Measurements from ENCODE around the gene PACRG. TPM values are rescaled to one million over a fixed set of nuclear protein-coding genes. Genes with fewer than 3 reads are reported as not detected.

Gene PACRG
- total RNA-seq, 2 donors from 2014 or later: 2.9 to 63.8 TPM

GRCh38 chr6:163017801-163018200, 290.0 kb downstream of the PACRG start:
- no peak for TF ChIP-seq CTCF (IDR thresholded peaks at IDR 0.05)
- intact Hi-C loops (cut with DNase I): no loop called here
- H3K4me3 ChIP-seq: no peak overlapping the region
- WGBS: 100% methylated on average over 1 of the region's 1 CpG
- no peaks in the 10 kb centered on the region for H3K36me3 ChIP-seq
- H3K9me3 ChIP-seq: no peaks in the 10 kb centered on the region
- no peak for DNase-seq (ENCODE audit: low spot score)
- no peaks in the 10 kb centered on the region for H3K27me3 ChIP-seq (replicated peaks; ENCODE audit: insufficient read depth)
- H3K4me1 ChIP-seq (replicated peaks): no peaks in the 10 kb centered on the region
- no peak overlapping the region for H3K27ac ChIP-seq

- intact Hi-C loops (cut with DNase I): no loop called here
- 49% methylated on average over 3 of the region's 3 CpGs for WGBS
- H3K4me1 ChIP-seq (replicated peaks): no peaks in the 10 kb centered on the region
Observed at GRCh38 chr6:163019926-163020325, 292.2 kb downstream of the PACRG start.

GRCh38 chr6:163021054-163021453, 293.3 kb downstream of the PACRG start:
- TF ChIP-seq CTCF (IDR thresholded peaks at IDR 0.05) (no peak), POLR2AphosphoS5 (IDR thresholded peaks at IDR 0.05) (no peak), POLR2A (IDR thresholded peaks at IDR 0.05) (no peak)
- no peak overlapping the region for H3K27ac ChIP-seq
- 85% methylated on average over 5 of the region's 5 CpGs for WGBS
- H3K36me3 ChIP-seq: no peaks in the 10 kb centered on the region
- no peak for DNase-seq (ENCODE audit: low spot score)
- H3K27me3 ChIP-seq (replicated peaks; ENCODE audit: insufficient read depth): no peaks in the 10 kb centered on the region
- H3K9me3 ChIP-seq: no peaks in the 10 kb centered on the region
- H3K4me3 ChIP-seq: no peak overlapping the region
- no peaks in the 10 kb centered on the region for H3K4me1 ChIP-seq (replicated peaks)
- intact Hi-C loops (cut with DNase I): no loop called here

More at GRCh38 chr6:163019926-163020325, 292.2 kb downstream of the PACRG start:
- Histone ChIP-seq H3K27me3 (replicated peaks; ENCODE audit: insufficient read depth) (no peaks in the 10 kb centered on the region), H3K9me3 (no peaks in the 10 kb centered on the region), H3K27ac (no peak overlapping the region), H3K36me3 (no peaks in the 10 kb centered on the region), H3K4me3 (no peak overlapping the region)
- DNase-seq (ENCODE audit: low spot score): no peak
- TF ChIP-seq CTCF (IDR thresholded peaks at IDR 0.05): no peak
- no peak for TF ChIP-seq POLR2A (IDR thresholded peaks at IDR 0.05)
- no peak for TF ChIP-seq POLR2AphosphoS5 (IDR thresholded peaks at IDR 0.05)

- H3K4me3 ChIP-seq: no peak overlapping the region
- intact Hi-C loops (cut with DNase I): no loop called here
- no peaks in the 10 kb centered on the region for H3K27me3 ChIP-seq (replicated peaks; ENCODE audit: insufficient read depth)
- H3K36me3 ChIP-seq: no peaks in the 10 kb centered on the region
- no peak overlapping the region for H3K27ac ChIP-seq
- TF ChIP-seq CTCF (IDR thresholded peaks at IDR 0.05) (no peak), POLR2A (IDR thresholded peaks at IDR 0.05) (no peak), POLR2AphosphoS5 (IDR thresholded peaks at IDR 0.05) (no peak)
- H3K4me1 ChIP-seq (replicated peaks): no peaks in the 10 kb centered on the region
- no peak for DNase-seq (ENCODE audit: low spot score)
- 97% methylated on average over 1 of the region's 1 CpG for WGBS
- no peaks in the 10 kb centered on the region for H3K9me3 ChIP-seq
Observed at GRCh38 chr6:163023700-163024099, 295.9 kb downstream of the PACRG start.

GRCh38 chr6:163026893-163027292, 299.1 kb downstream of the PACRG start:
- no peaks in the 10 kb centered on the region for H3K36me3 ChIP-seq
- H3K27ac ChIP-seq: no peak overlapping the region
- no peaks in the 10 kb centered on the region for H3K27me3 ChIP-seq (replicated peaks; ENCODE audit: insufficient read depth)
- TF ChIP-seq POLR2A (IDR thresholded peaks at IDR 0.05): no peak
- TF ChIP-seq CTCF (IDR thresholded peaks at IDR 0.05): no peak
- no peak for TF ChIP-seq POLR2AphosphoS5 (IDR thresholded peaks at IDR 0.05)
- H3K4me1 ChIP-seq (replicated peaks): no peaks in the 10 kb centered on the region
- H3K9me3 ChIP-seq: no peaks in the 10 kb centered on the region
- WGBS: 79% methylated on average over 4 of the region's 4 CpGs
- no peak overlapping the region for H3K4me3 ChIP-seq
- intact Hi-C loops (cut with DNase I): no loop called here
- no peak for DNase-seq (ENCODE audit: low spot score)

Data from prostate gland (tissue), 2 donors.